ENCODE results near the gene CRKL. TPM values are rescaled to one million over a fixed set of nuclear protein-coding genes. Genes with fewer than 3 reads are reported as not detected.

CRKL gene
- total RNA-seq, 1 experiment from 2014 or later: 45.8 TPM

DNA sequence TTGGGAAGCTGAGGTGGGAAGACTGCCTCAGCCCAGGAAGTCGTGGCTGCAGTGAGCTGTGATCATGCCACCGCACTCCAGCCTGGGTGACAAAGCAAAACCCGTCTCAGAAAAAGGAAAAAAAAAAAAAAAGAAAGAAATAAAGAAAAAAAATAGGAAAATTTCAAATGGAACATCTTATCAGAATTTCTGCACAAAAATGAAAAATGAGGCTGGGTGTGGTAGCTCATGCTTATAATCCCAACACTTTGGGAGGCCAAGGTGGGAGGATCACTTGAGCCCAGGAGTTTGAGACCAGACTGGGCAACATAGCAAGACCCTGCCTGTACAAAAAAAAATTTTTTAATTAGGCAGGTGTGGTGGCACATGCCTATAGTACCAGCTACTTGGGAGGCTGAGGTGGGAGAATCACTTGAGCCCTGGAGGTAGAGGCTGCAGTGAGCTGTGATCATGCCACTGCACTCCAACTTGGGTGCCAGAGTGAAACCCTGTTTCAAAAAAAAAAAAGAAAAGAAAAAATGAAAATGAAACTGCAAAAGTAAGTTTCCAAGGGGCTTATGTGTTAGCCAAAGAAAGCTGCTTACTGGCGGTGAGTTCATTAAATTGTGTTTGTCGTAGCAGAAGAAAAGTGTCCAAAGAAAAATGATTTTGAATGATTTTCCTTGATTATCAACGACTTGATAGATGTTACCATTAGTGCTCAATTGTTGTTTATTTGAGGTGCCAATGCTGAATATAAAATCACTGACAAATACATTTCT lies 7.5 kb upstream of the CRKL start:
- Histone ChIP-seq H2AFZ (no peak overlapping the region), H3K27ac (no peak overlapping the region), H3K79me2 (ENCODE audit: low read depth) (no peaks in the 10 kb centered on the region), H3K9me3 (ENCODE audit: insufficient read depth, low read depth) (no peaks in the 10 kb centered on the region), H3K9me2 (ENCODE audit: insufficient read depth) (no peaks in the 10 kb centered on the region), H3F3A (ENCODE audit: insufficient read depth, low read depth) (peaks cover 6% of the 10 kb centered on the region; the same call in 1 of the 2 replicates), H3K4me3 (no peak overlapping the region), H3K27me3 (ENCODE audit: insufficient read depth, low read depth) (no peaks in the 10 kb centered on the region), H4K20me1 (ENCODE audit: insufficient read depth) (no peaks in the 10 kb centered on the region), H3K4me2 (no peak overlapping the region), H3K4me1 (replicated peaks; ENCODE audit: insufficient read depth) (peaks cover 15% of the 10 kb centered on the region), H3K36me3 (ENCODE audit: low read depth) (no peaks in the 10 kb centered on the region)
- intact Hi-C loops (cut with micrococcal nuclease; ENCODE audit: unreplicated experiment): no loop called here
- CTCF ChIA-PET: interaction anchor here (0.7 kb wide), 1 partner anchor 38 kb away, joined by 3 read pairs; no protein-coding TSS in a partner anchor
- BruUV-seq (replicated peaks): no TSS peak
- no peak for DNase-seq
- no peak for TF ChIP-seq CTCF (conservative IDR thresholded peaks at IDR 0.05)
- TF ChIP-seq EZH2 (IDR thresholded peaks at IDR 0.05; ENCODE audit: low read depth): no peak
- POLR2A ChIA-PET (ENCODE audit: unreplicated experiment): no interaction called here

DNA sequence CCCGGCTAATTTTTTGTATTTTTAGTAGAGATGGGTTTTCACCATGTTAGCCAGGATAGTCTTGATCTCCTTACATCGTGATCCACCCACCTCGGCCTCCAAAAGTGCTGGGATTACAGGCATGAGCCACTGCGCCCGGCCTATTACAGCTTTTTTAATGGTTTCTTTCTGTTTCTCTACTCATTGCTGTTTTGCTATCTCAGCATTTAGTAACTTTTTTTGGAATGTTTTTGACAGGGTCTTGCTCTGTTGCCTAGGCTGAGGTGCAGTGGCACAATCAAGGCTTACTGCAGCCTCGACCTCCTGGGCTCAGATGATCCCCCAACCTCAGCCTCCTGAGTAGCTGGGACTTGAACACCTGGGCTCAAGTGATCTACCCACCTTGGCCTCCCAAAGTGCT lies 4.7 kb upstream of the CRKL start:
- CTCF ChIA-PET: no interaction called here
- no peak overlapping the region for H3K27ac ChIP-seq
- no peak for DNase-seq

DNA sequence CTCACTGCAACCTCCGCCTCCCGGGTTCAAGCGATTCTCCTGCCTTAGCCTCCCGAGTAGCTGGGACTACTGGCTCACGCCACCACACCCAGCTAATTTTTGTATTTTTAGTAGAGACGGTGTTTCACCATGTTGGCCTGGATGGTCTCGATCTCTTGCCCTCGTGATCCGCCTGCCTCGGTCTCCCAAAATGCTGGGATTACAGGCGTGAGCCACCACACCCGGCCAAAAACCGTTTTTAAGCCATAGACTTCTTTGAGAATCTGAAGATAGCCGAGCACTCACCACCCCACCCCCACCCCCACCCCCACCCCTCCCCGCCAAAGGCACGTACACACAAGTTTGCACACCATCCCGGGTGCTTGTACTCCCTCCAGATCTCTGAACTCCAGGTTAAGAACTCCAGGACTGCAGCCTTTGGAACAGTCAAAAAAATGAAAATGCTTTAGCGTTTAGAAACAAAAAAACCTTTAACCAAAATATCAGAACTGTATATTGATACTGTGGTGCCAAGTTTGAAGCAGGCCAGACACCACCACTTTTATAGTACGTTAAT lies 1.5 kb downstream of the CRKL start:
- Histone ChIP-seq H3K27me3 (ENCODE audit: insufficient read depth, low read depth) (no peaks in the 10 kb centered on the region), H3K79me2 (ENCODE audit: low read depth) (peaks cover 65% of the 10 kb centered on the region), H3K4me1 (replicated peaks; ENCODE audit: insufficient read depth) (peaks cover 26% of the 10 kb centered on the region), H3K27ac (no peak overlapping the region), H3F3A (ENCODE audit: insufficient read depth, low read depth) (peaks cover 7% of the 10 kb centered on the region; the same call in 1 of the 2 replicates), H4K20me1 (ENCODE audit: insufficient read depth) (peaks cover 44% of the 10 kb centered on the region), H3K36me3 (ENCODE audit: low read depth) (no peaks in the 10 kb centered on the region), H3K9me3 (ENCODE audit: insufficient read depth, low read depth) (no peaks in the 10 kb centered on the region), H3K4me2 (peak overlapping the region; percentile 95), H3K9me2 (ENCODE audit: insufficient read depth) (no peaks in the 10 kb centered on the region), H2AFZ (no peak overlapping the region), H3K4me3 (peak overlapping the region; percentile 93)
- CTCF ChIA-PET: no interaction called here
- TF ChIP-seq CTCF (conservative IDR thresholded peaks at IDR 0.05) (no peak), EZH2 (IDR thresholded peaks at IDR 0.05; ENCODE audit: low read depth) (no peak)
- POLR2A ChIA-PET (ENCODE audit: unreplicated experiment): no interaction called here
- BruUV-seq (replicated peaks): no TSS peak
- intact Hi-C loops (cut with micrococcal nuclease; ENCODE audit: unreplicated experiment): loop anchor here (5.0 kb wide), 1 partner anchor 39 kb away; no protein-coding TSS in a partner anchor
- no peak for DNase-seq

More for the DNA sequence above, 4.7 kb upstream of the CRKL start:
- intact Hi-C loops (cut with micrococcal nuclease; ENCODE audit: unreplicated experiment): no loop called here
- POLR2A ChIA-PET (ENCODE audit: unreplicated experiment): no interaction called here
- H3K79me2 ChIP-seq (ENCODE audit: low read depth): peaks cover 3% of the 10 kb centered on the region
- TF ChIP-seq CTCF (conservative IDR thresholded peaks at IDR 0.05): no peak
- TF ChIP-seq EZH2 (IDR thresholded peaks at IDR 0.05; ENCODE audit: low read depth): no peak
- H3K4me3 ChIP-seq: no peak overlapping the region
- H3K4me2 ChIP-seq: no peak overlapping the region
- H3K4me1 ChIP-seq (replicated peaks; ENCODE audit: insufficient read depth): peaks cover 6% of the 10 kb centered on the region; the same call in 1 of the 2 replicates
- BruUV-seq (replicated peaks): no TSS peak
- no peaks in the 10 kb centered on the region for H3K9me3 ChIP-seq (ENCODE audit: insufficient read depth, low read depth)
- H4K20me1 ChIP-seq (ENCODE audit: insufficient read depth): no peaks in the 10 kb centered on the region
- H2AFZ ChIP-seq: no peak overlapping the region
- no peaks in the 10 kb centered on the region for H3K9me2 ChIP-seq (ENCODE audit: insufficient read depth)
- H3F3A ChIP-seq (ENCODE audit: insufficient read depth, low read depth): peaks cover 7% of the 10 kb centered on the region; the same call in 1 of the 2 replicates
- no peaks in the 10 kb centered on the region for H3K36me3 ChIP-seq (ENCODE audit: low read depth)
- H3K27me3 ChIP-seq (ENCODE audit: insufficient read depth, low read depth): no peaks in the 10 kb centered on the region

All from PC-9 (cell line).